Measurements from ENCODE around the gene PLA2G4A. TPM values are rescaled to one million over a fixed set of nuclear protein-coding genes. Genes with fewer than 3 reads are reported as not detected.

Gene PLA2G4A
- total and polyA plus RNA-seq, 2 experiments from 2014 or later: 1.1 to 3.8 TPM

DNA sequence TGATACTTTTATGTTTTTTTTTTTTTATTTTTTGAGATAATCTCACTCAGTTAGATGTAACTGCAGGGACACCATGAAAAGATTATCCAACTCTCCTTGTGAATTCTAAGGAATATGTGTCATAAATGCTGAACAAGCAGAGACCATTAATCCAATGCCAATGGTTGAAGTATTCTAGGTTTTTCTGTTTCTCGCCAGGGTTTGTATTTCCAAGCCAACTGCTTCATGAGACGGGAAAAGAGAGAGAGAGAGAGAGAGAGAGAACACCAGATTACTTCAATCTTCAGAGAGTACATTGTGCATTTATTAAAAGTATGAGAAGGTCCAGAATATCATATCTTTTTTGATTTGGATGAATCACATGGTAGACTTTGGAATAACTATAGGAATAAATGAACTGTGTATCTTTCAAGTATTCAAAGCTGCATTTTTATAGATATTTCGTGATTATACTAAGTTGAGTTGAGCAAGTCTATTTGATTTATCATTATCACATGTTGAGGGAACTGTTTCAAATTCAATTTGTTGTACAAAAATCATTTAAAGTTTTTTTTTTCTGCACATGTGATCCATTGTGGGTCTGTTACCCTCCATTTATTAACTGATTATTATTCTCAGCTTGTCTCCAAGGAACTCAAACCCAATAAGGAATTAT lies 108.4 kb downstream of the PLA2G4A start (continued):
- TF ChIP-seq ETS1 (IDR thresholded peaks at IDR 0.05): no peak
- no peak for TF ChIP-seq ZNF331 (CRISPR knock-in tag; IDR thresholded peaks at IDR 0.05; ENCODE audit: low read depth)
- TF ChIP-seq EZH2phosphoT487 (IDR thresholded peaks at IDR 0.05; ENCODE audit: unreplicated experiment): no peak
- no peak for TF ChIP-seq JUNB (IDR thresholded peaks at IDR 0.05; ENCODE audit: unreplicated experiment)
- TF ChIP-seq EZH2 (IDR thresholded peaks at IDR 0.05; ENCODE audit: low read depth, unreplicated experiment): no peak
- no peak for TF ChIP-seq CREB1 (CRISPR knock-in tag; IDR thresholded peaks at IDR 0.05; ENCODE audit: low read depth)
- TF ChIP-seq, protein P1, sequence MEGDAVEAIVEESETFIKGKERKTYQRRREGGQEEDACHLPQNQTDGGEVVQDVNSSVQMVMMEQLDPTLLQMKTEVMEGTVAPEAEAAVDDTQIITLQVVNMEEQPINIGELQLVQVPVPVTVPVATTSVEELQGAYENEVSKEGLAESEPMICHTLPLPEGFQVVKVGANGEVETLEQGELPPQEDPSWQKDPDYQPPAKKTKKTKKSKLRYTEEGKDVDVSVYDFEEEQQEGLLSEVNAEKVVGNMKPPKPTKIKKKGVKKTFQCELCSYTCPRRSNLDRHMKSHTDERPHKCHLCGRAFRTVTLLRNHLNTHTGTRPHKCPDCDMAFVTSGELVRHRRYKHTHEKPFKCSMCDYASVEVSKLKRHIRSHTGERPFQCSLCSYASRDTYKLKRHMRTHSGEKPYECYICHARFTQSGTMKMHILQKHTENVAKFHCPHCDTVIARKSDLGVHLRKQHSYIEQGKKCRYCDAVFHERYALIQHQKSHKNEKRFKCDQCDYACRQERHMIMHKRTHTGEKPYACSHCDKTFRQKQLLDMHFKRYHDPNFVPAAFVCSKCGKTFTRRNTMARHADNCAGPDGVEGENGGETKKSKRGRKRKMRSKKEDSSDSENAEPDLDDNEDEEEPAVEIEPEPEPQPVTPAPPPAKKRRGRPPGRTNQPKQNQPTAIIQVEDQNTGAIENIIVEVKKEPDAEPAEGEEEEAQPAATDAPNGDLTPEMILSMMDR (conservative IDR thresholded peaks at IDR 0.05; ENCODE audit: low read depth in 2 of 2): no peak
- TF ChIP-seq NANOG (IDR thresholded peaks at IDR 0.05; ENCODE audit: borderline replicate concordance): no peak
- TF ChIP-seq ZNF114 (CRISPR knock-in tag; IDR thresholded peaks at IDR 0.05): no peak

DNA sequence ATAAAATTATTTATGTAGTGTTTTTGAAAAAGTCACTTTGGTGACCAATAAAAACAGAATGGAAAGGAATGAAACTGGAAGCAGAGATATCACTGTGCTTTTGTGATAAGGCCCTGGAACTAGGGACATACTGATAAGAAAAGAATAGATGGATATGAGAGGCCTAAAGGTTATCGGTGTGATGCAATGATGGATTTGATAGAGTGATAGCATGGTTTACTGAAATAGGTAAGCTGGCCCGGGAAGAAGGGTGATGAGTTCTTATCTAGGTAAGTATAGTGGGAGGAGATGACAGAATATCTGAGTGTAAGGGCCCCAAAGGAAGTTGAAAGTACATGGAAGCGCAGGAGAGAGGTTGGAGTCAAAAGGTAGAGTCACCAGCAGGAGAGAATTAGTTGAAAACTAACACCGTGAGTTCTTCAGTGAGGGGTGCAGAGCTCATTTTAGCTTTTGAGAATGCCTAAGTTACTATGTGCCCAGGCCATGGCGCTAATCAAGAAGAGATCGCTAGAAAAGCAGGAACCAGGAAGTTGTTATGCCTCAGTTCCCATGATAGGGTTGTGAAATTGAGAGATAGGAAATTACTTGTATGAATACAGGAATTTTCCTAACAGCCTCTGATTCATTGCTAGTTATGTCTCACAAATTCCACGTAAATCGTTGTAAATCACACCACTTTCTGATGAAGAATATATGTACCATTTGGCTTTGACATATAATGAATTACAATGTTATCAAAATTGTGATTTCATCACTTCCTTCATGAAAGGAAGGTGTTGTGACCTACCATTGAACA lies 115.3 kb downstream of the PLA2G4A start:
- H3K4me3 Mint-ChIP-seq: no peak overlapping the region
- no peaks in the 10 kb centered on the region for H3K36me3 Mint-ChIP-seq (ENCODE audit: low read depth)
- no peak for TF ChIP-seq EZH2phosphoT487 (IDR thresholded peaks at IDR 0.05; ENCODE audit: unreplicated experiment)
- TF ChIP-seq JUNB (IDR thresholded peaks at IDR 0.05; ENCODE audit: unreplicated experiment): no peak
- TF ChIP-seq ZNF331 (CRISPR knock-in tag; IDR thresholded peaks at IDR 0.05; ENCODE audit: low read depth): no peak
- TF ChIP-seq, protein P1 (conservative IDR thresholded peaks at IDR 0.05; ENCODE audit: low read depth in 2 of 2): no peak
- no peak for TF ChIP-seq CREB1 (CRISPR knock-in tag; IDR thresholded peaks at IDR 0.05; ENCODE audit: low read depth)
- no peak for TF ChIP-seq EZH2 (IDR thresholded peaks at IDR 0.05; ENCODE audit: low read depth, unreplicated experiment)
- no peak for TF ChIP-seq STAT1 (IDR thresholded peaks at IDR 0.05; ENCODE audit: unreplicated experiment)
- TF ChIP-seq REST (IDR thresholded peaks at IDR 0.05; ENCODE audit: unreplicated experiment): no peak
- ATAC-seq: no peak
- H3K27me3 ChIP-seq (ENCODE audit: insufficient read depth): no peaks in the 10 kb centered on the region
- no peaks in the 10 kb centered on the region for H3K36me3 ChIP-seq (ENCODE audit: insufficient read depth)
- no peak overlapping the region for H3K27ac Mint-ChIP-seq
- peaks cover 5% of the 10 kb centered on the region; the same call in 2 of the 3 replicates for H3K4me1 Mint-ChIP-seq
- no peaks in the 10 kb centered on the region for H3K79me2 ChIP-seq (replicated peaks; ENCODE audit: insufficient read depth)
- H3K4me1 ChIP-seq (ENCODE audit: insufficient read depth): no peaks in the 10 kb centered on the region
- no peaks in the 10 kb centered on the region for H3K9me3 Mint-ChIP-seq
- DNase-seq (ENCODE audit: low spot score): no peak
- H3K4me2 ChIP-seq: no peak overlapping the region
- no peak overlapping the region for H3K4me3 ChIP-seq
- no peaks in the 10 kb centered on the region for H3K27me3 Mint-ChIP-seq (ENCODE audit: insufficient read depth, low read depth, poor library complexity)
- H2AFZ ChIP-seq: no peak overlapping the region
- no peaks in the 10 kb centered on the region for H4K20me1 ChIP-seq (replicated peaks; ENCODE audit: insufficient read depth)
- no peaks in the 10 kb centered on the region for H3K9me2 ChIP-seq (ENCODE audit: insufficient read depth)
- H3F3A ChIP-seq (replicated peaks; ENCODE audit: low read depth): no peaks in the 10 kb centered on the region
- H3K27ac ChIP-seq (ENCODE audit: low read depth): no peak overlapping the region
